Neutrophil (primary cell): Measurements from ENCODE around the gene USP13.
"Not testable (repeated sequence)": the region's sequence is repeated elsewhere in the genome, so short reads cannot be mapped to it uniquely, and the experiment has no call there.

Experiments used
- H3K27ac ChIP-seq: fragments of 200-600 bp; sonication (generic); 2 replicates; pipeline ENCODE4 v1.5.1; 2016; ENCODE audit warnings: mild to moderate bottlenecking, moderate library complexity
- H3K27me3 ChIP-seq: fragments of 200-600 bp; sonication (generic); 2 replicates; pipeline ENCODE4 v1.6.0; 2016; ENCODE audit warnings: mild to moderate bottlenecking
- H3K36me3 ChIP-seq: fragments of 200-600 bp; sonication (generic); 2 replicates; pipeline ENCODE4 v1.5.1; 2017
- H3K4me1 ChIP-seq, 2 experiments: fragments of 200-600 bp in 1 of 2; sonication (generic) in 1 of 2; 1 replicate in 1 of 2; 2 replicates in 1 of 2; pipeline versions ENCODE4 v1.5.1 to v1.6.1; 2013 to 2016; ENCODE audit warnings: low read depth in 1 of 2, low read length in 1 of 2, mild to moderate bottlenecking in 1 of 2, moderate library complexity in 1 of 2; ENCODE audit not compliant: control insufficient read depth in 1 of 2, insufficient read depth in 1 of 2
- H3K4me3 ChIP-seq, 2 experiments: fragments of 200-600 bp in 1 of 2; sonication (generic) in 1 of 2; 1 replicate in 1 of 2; 2 replicates in 1 of 2; pipeline ENCODE4 v1.5.1; 2013 to 2016; ENCODE audit warnings: low read depth in 1 of 2, low read length in 1 of 2, mild to moderate bottlenecking in 1 of 2, moderate library complexity in 1 of 2
- H3K9me3 ChIP-seq: fragments of 200-600 bp; sonication (generic); 2 replicates; pipeline ENCODE4 v1.5.1; 2016
- TF ChIP-seq, protein P1 (sequence below): fragments of 200-600 bp; sonication (generic); IDR thresholded peaks from 2 replicates; pipeline ENCODE4 v1.5.1; 2016; ENCODE audit warnings: antibody characterized with exemption

The USP13 gene

DNA sequence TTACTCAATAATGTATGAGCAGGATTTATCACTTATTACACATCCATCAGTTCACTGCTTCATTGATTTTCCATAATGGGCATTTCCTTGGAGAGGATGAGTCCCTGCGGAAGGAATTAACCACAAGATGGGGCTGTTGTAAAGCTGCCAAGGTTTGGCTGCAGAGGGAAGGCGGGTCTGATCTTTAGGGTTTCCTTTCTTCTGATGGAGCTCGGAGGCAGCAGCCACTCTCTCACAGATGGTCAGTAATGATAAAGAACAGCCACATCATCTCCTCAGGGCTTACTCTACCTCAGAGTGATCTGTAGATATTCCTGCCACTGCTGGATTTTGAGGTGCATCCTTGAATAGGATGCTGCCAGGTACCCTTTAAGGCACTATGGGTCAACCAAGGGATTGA is 115.2 kb downstream of the USP13 start:
- no peaks in the 10 kb centered on the region for H3K36me3 ChIP-seq

DNA sequence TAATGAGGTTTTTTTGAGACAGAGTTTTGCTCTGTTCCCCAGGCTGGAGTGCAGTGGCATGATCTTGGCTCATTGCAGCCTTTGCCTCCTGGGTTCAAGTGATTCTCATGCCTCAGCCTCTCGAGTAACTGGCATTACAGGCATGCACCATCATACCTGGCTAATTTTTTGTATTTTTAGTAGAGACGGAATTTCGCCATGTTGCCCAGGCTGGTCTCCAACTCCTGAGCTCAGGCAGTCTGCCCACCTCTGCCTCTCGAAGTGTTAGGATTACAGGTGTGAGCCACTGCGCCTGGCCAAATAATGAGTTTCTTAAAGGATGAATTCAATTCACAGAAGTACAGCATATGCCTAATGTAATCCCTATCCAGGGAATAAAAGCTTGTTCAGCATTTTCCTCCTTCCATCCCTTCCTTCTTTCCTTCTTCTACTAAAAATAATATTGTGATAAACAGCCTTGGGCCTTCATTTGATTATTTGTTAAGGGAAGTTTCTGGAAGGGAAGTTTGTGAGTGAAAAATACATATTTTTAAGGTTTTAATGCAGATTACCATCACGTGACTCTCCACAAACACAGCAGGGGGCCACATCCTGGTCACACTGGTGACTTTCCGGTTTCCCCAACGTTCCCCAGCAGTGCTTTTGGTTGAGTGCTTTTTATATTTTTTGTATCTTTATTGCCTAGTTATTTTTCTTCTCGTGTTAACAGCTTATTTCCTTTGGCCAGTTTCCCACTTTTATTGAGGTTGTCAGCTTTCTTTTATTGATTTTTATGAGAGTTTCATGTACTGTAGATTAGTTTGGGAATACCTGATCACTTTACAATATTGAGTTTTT is 116.8 kb downstream of the USP13 start:
- TF ChIP-seq, protein P1, sequence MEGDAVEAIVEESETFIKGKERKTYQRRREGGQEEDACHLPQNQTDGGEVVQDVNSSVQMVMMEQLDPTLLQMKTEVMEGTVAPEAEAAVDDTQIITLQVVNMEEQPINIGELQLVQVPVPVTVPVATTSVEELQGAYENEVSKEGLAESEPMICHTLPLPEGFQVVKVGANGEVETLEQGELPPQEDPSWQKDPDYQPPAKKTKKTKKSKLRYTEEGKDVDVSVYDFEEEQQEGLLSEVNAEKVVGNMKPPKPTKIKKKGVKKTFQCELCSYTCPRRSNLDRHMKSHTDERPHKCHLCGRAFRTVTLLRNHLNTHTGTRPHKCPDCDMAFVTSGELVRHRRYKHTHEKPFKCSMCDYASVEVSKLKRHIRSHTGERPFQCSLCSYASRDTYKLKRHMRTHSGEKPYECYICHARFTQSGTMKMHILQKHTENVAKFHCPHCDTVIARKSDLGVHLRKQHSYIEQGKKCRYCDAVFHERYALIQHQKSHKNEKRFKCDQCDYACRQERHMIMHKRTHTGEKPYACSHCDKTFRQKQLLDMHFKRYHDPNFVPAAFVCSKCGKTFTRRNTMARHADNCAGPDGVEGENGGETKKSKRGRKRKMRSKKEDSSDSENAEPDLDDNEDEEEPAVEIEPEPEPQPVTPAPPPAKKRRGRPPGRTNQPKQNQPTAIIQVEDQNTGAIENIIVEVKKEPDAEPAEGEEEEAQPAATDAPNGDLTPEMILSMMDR = no peak
- no peak overlapping the region for H3K4me3 ChIP-seq
- no peak overlapping the region for H3K27ac ChIP-seq
- no peaks in the 10 kb centered on the region for H3K36me3 ChIP-seq
- no peaks in the 10 kb centered on the region for H3K27me3 ChIP-seq
- H3K9me3 ChIP-seq = no peaks in the 10 kb centered on the region
- H3K4me1 ChIP-seq = no peaks in the 10 kb centered on the region

More for the DNA sequence above, 115.2 kb downstream of the USP13 start:
- no peaks in the 10 kb centered on the region for H3K27me3 ChIP-seq
- no peak overlapping the region for H3K4me3 ChIP-seq
- H3K9me3 ChIP-seq = no peaks in the 10 kb centered on the region
- no peak overlapping the region for H3K27ac ChIP-seq
- TF ChIP-seq, protein P1 = no peak
- no peaks in the 10 kb centered on the region for H3K4me1 ChIP-seq

DNA sequence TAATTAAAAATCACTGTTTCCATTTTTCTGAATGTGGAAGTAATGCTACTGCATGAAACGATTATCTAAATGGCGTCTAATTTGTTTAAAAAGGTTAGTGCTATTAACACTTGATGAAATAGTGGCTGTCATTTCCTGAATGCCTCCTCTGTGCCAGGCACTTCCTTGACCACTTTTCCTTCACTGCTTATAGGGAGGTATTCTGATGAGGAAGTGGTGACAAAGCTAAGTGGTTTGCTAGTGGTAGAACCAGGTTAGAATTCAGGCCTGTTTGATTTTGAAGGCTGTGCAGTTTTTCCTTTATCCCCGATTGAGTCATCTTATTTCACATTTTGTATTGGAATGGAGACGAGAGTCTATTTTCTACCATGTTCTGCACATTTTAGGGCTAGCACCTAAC is 119.0 kb downstream of the USP13 start:
- no peaks in the 10 kb centered on the region for H3K4me1 ChIP-seq
- no peak overlapping the region for H3K4me3 ChIP-seq
- TF ChIP-seq, protein P1 = no peak
- no peak overlapping the region for H3K27ac ChIP-seq
- H3K27me3 ChIP-seq = no peaks in the 10 kb centered on the region
- no peaks in the 10 kb centered on the region for H3K36me3 ChIP-seq
- no peaks in the 10 kb centered on the region for H3K9me3 ChIP-seq

DNA sequence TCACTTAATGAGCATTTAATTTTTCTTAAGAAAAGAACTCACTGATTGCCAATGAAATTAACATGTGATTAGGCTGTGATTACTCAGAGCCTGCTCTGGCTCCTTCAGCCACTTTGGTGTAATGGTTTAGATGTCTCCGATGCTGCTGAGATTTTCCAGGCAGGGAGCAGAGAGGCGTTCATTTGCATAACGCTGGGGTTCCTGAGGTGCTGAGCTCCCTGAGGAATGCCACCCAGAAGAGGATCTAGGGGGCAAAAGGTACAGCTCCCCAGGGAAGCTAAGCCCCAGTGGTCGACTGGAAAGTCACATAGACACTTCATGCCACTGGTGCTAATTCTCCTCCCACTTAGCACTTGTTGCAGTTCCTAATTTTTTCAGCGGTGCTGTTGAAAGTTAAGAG is 119.5 kb downstream of the USP13 start:
- Histone ChIP-seq H3K4me3 (no peak overlapping the region), H3K27ac (no peak overlapping the region), H3K27me3 (no peaks in the 10 kb centered on the region), H3K36me3 (no peaks in the 10 kb centered on the region), H3K9me3 (no peaks in the 10 kb centered on the region), H3K4me1 (no peaks in the 10 kb centered on the region)
- TF ChIP-seq, protein P1 = no peak

DNA sequence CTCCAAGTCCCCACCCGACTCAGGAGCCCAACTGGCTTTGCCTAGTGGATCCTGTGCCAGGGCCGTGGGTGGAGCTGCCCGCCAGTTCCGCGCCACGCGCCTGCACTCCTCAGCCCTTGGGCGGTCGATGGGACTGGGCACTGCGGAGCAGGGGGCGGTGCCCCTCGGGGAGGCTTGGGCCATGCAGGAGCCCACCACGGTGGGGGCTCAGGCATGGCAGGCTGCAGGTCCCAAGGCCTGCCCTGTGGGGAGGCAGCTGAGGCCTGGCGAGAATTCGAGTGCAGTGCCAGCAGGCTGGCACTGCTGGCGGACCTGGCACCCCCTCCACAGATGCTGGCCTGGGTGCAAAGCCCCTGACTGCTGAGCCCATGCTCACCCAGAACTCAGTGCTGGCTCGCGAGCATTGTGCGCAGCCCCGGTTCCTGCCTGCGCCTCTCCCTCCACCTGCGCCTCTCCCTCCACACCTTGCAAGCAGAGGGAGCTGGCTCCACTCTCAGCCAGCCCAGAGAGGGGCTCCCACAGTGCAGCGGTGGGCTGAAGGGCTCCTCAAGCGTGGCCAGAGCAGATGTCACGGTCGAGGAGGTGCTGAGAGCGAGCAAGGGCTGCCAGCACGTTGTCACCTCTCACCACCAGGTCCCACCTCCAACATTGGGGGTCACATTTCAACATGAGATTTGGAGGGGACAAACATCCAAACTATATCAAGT is 122.7 kb downstream of the USP13 start:
- Histone ChIP-seq H3K4me3 (no peak overlapping the region), H3K9me3 (no peaks in the 10 kb centered on the region), H3K27ac (no peak overlapping the region), H3K36me3 (no peaks in the 10 kb centered on the region), H3K27me3 (no peaks in the 10 kb centered on the region), H3K4me1 (no peaks in the 10 kb centered on the region)
- TF ChIP-seq, protein P1 = no peak

DNA sequence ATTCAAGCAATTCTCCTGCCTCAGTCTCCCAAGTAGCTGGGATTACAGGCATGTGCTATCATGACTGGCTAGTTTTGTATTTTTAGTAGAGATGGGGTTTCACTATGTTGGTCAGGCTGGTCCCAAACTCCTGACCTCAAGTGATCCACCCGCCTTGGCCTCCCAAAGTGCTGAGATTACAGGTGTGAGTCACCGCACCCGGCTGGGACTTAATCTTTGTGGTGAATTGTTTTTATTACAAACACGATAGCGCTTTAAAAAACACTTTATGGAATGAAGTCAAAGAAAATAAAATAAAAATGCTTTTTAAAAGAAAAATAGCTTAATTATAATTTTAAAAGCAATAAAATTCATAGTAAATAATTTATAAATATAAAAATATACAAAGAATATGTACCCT is 130.0 kb downstream of the USP13 start:
- not testable (repeated sequence) for H3K27ac ChIP-seq, H3K4me1 ChIP-seq

More for the DNA sequence above, 130.0 kb downstream of the USP13 start:
- H3K9me3 ChIP-seq, H3K4me3 ChIP-seq, H3K36me3 ChIP-seq, H3K27me3 ChIP-seq: not testable (repeated sequence)
